ENCODE results near the gene C10orf71. TPM values are rescaled to one million over a fixed set of nuclear protein-coding genes. Genes with fewer than 3 reads are reported as not detected.

C10orf71 gene
- total RNA-seq, 1 donor from 2014 or later = not detected

DNA sequence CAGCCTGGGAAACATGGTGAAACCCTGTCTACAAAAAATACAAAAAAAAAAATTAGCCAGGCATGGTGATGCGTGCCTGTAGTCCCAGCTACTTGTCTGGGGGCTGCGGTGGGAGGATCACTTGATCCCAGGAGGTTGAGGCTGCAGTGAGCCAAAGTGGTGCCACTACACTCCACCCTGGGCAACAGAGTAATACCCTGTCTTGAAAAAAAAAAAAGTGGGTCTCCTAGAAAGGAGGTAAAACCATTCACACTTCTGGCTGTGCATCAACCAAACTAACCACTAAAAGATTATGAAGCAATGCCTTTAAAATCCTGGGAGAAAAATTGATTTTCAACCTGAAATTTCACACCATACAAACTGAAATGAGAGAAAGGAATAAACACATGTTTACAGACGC is 35.4 kb upstream of the C10orf71 start:
- TF ChIP-seq CTCF (IDR thresholded peaks at IDR 0.05; ENCODE audit: insufficient read depth, low read length, poor library complexity, severe bottlenecking) = no peak
- Histone ChIP-seq H3K27me3 (ENCODE audit: control insufficient read depth, insufficient read depth, low read length) (no peaks in the 10 kb centered on the region), H3K4me3 (ENCODE audit: low read depth, low read length) (no peak overlapping the region), H3K36me3 (ENCODE audit: control insufficient read depth, insufficient read depth, low read length) (no peaks in the 10 kb centered on the region)
- DNase-seq (ENCODE audit: low read depth) = no peak

DNA sequence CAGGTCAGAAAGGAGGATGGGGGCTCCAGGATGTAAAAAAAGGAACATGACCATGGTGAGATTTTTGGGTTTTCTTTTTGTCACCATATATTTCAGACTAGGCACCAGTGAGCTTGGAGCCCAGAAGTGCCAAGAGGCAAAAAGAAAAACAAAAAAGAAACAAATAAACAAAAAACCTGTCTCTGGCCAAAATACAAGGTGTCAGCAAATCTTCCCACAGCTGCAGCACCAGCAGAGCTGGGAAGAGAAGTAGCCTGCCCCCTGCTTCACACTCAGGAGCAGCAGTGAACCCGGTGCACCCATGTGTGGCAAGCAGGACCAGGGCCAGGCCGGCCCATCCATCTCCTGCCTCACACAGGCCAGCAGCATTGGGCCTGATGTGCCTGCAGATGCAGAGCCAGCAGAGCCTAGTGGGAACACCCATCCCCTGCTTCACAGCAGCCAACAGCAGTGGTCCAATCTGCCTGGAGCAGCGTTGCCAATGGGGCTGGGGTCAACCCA is 34.7 kb upstream of the C10orf71 start:
- H3K4me3 ChIP-seq (ENCODE audit: low read depth, low read length) = no peak overlapping the region
- no peak for DNase-seq (ENCODE audit: low read depth)
- H3K36me3 ChIP-seq (ENCODE audit: control insufficient read depth, insufficient read depth, low read length) = no peaks in the 10 kb centered on the region
- no peaks in the 10 kb centered on the region for H3K27me3 ChIP-seq (ENCODE audit: control insufficient read depth, insufficient read depth, low read length)
- TF ChIP-seq CTCF (IDR thresholded peaks at IDR 0.05; ENCODE audit: insufficient read depth, low read length, poor library complexity, severe bottlenecking) = no peak

GRCh38 chr10:49265885-49266284 is 33.1 kb upstream of the C10orf71 start:
- no peaks in the 10 kb centered on the region for H3K27me3 ChIP-seq (ENCODE audit: control insufficient read depth, insufficient read depth, low read length)
- no peak for TF ChIP-seq CTCF (IDR thresholded peaks at IDR 0.05; ENCODE audit: insufficient read depth, low read length, poor library complexity, severe bottlenecking)
- no peaks in the 10 kb centered on the region for H3K36me3 ChIP-seq (ENCODE audit: control insufficient read depth, insufficient read depth, low read length)
- H3K4me3 ChIP-seq (ENCODE audit: low read depth, low read length) = no peak overlapping the region
- no peak for DNase-seq (ENCODE audit: low read depth)

DNA sequence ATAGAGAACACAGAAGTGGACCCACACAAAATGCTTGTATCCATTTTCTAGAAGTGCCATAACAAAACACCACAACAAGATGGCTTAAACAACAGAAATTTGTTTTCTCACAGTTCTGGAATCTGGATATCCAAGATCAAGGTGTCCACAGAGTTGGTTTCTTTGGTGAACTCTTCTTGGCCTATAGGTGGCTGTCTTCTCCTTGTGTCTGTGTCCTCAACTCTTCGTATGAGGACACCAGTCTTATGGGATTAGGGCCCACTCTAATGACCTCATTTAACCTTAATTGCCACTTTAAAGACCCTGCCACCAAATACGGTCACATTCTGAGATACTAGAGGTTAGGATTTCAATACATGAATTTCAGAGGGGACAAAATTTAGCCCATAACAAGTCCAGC is 30.8 kb upstream of the C10orf71 start:
- TF ChIP-seq CTCF (IDR thresholded peaks at IDR 0.05; ENCODE audit: insufficient read depth, low read length, poor library complexity, severe bottlenecking) = no peak
- DNase-seq (ENCODE audit: low read depth) = no peak
- no peaks in the 10 kb centered on the region for H3K36me3 ChIP-seq (ENCODE audit: control insufficient read depth, insufficient read depth, low read length)
- H3K27me3 ChIP-seq (ENCODE audit: control insufficient read depth, insufficient read depth, low read length) = no peaks in the 10 kb centered on the region
- H3K4me3 ChIP-seq (ENCODE audit: low read depth, low read length) = no peak overlapping the region

- DNase-seq (ENCODE audit: low read depth) = no peak
- no peak for TF ChIP-seq CTCF (IDR thresholded peaks at IDR 0.05; ENCODE audit: insufficient read depth, low read length, poor library complexity, severe bottlenecking)
- no peaks in the 10 kb centered on the region for H3K36me3 ChIP-seq (ENCODE audit: control insufficient read depth, insufficient read depth, low read length)
- no peak overlapping the region for H3K4me3 ChIP-seq (ENCODE audit: low read depth, low read length)
- no peaks in the 10 kb centered on the region for H3K27me3 ChIP-seq (ENCODE audit: control insufficient read depth, insufficient read depth, low read length)
Observed at GRCh38 chr10:49269523-49269922, 29.4 kb upstream of the C10orf71 start.

GRCh38 chr10:49270565-49270964 is 28.4 kb upstream of the C10orf71 start:
- Histone ChIP-seq H3K36me3 (ENCODE audit: control insufficient read depth, insufficient read depth, low read length) (no peaks in the 10 kb centered on the region), H3K27me3 (ENCODE audit: control insufficient read depth, insufficient read depth, low read length) (no peaks in the 10 kb centered on the region), H3K4me3 (ENCODE audit: low read depth, low read length) (no peak overlapping the region)
- TF ChIP-seq CTCF (IDR thresholded peaks at IDR 0.05; ENCODE audit: insufficient read depth, low read length, poor library complexity, severe bottlenecking) = no peak
- no peak for DNase-seq (ENCODE audit: low read depth)

Measured in kidney epithelial cell (primary cell).